Brain microvascular endothelial cell (primary cell): ENCODE measurements around the gene COX14.

Experiments used
- DNase-seq: peaks from one replicate; pipeline ENCODE4 v3.0.0-alpha.2; 2020
- H3K27ac ChIP-seq: fragments of 250-450 bp; sonication (Bioruptor Pico); 2 replicates; pipeline ENCODE4 v1.5.1; 2020; ENCODE audit warnings: mild to moderate bottlenecking, moderate library complexity
- H3K27me3 ChIP-seq: fragments of 250-450 bp; sonication (Bioruptor Pico); replicated peaks from 2 replicates; pipeline ENCODE4 v1.5.1; 2020; ENCODE audit warnings: mild to moderate bottlenecking
- H3K36me3 ChIP-seq: fragments of 250-450 bp; sonication (Bioruptor Pico); replicated peaks from 2 replicates; pipeline ENCODE4 v1.5.1; 2020; ENCODE audit warnings: mild to moderate bottlenecking
- H3K4me3 ChIP-seq: 2 replicates; pipeline ENCODE4 v1.5.1; 2011; ENCODE audit warnings: low read depth, mild to moderate bottlenecking, control low read depth, low read length, moderate library complexity
- in situ Hi-C: cut with HindIII; loops from 2 replicates; pipeline ENCODE4 v1.10.0; 2017; ENCODE audit warnings: low sequenced_read_pairs, low pct_ligation_motif_present
- TF ChIP-seq, protein P1 (sequence below): IDR thresholded peaks from 2 replicates; pipeline ENCODE4 v1.5.1; 2011; ENCODE audit warnings: low read depth, mild to moderate bottlenecking, moderate library complexity, low read length, control low read depth, inconsistent platforms; ENCODE audit errors: missing control alignments

COX14 gene

DNA sequence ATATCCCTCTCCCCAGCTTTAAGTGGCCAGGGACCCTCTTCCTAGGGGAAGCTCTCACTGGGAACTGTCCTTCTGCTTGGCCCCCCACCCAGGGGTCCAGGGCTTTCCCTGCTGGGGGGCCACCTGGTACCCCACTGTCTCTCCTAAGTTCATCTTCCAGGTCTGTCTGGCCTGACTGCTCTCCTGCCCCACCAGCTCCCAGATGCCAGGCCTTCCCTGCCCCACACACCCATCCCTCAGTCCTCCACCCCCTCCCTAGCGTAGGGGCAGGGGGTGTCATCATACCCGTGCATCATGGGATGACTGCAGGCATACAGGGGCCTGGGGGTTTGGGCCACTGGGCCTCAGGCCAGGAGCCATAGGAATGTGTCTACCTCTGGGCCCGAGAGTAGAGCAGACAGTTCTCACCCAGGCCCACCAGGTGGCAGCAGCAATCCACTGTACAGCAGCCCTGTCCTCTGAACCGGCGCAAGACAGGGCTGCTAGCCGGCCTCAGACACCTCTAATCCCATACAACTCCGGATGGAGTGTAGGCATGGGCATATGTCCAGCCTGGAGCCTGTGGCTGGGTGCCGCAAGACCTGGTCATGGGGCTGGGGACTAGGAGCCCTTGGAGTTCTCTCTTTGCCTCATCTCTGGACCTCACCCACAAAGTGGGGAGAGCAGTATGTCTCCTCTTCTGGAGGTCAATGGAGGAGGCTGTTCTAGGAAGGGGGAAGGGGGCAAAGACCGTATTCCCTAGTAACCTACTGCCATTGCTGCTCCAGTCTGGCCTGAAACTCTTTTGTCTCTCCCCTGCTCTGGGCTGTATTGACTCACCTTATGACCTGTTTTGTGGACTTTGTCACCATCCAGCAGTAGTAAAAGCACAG, 36.9 kb upstream of the COX14 start:
- no peaks in the 10 kb centered on the region for H3K27me3 ChIP-seq
- H3K27ac ChIP-seq, result no peak overlapping the region
- H3K36me3 ChIP-seq, result no peaks in the 10 kb centered on the region
- no peak overlapping the region for H3K4me3 ChIP-seq
- DNase-seq, result peak; percentile 73
- TF ChIP-seq, protein P1, sequence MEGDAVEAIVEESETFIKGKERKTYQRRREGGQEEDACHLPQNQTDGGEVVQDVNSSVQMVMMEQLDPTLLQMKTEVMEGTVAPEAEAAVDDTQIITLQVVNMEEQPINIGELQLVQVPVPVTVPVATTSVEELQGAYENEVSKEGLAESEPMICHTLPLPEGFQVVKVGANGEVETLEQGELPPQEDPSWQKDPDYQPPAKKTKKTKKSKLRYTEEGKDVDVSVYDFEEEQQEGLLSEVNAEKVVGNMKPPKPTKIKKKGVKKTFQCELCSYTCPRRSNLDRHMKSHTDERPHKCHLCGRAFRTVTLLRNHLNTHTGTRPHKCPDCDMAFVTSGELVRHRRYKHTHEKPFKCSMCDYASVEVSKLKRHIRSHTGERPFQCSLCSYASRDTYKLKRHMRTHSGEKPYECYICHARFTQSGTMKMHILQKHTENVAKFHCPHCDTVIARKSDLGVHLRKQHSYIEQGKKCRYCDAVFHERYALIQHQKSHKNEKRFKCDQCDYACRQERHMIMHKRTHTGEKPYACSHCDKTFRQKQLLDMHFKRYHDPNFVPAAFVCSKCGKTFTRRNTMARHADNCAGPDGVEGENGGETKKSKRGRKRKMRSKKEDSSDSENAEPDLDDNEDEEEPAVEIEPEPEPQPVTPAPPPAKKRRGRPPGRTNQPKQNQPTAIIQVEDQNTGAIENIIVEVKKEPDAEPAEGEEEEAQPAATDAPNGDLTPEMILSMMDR, result peak; percentile 94
- in situ Hi-C loops, result no loop called here

DNA sequence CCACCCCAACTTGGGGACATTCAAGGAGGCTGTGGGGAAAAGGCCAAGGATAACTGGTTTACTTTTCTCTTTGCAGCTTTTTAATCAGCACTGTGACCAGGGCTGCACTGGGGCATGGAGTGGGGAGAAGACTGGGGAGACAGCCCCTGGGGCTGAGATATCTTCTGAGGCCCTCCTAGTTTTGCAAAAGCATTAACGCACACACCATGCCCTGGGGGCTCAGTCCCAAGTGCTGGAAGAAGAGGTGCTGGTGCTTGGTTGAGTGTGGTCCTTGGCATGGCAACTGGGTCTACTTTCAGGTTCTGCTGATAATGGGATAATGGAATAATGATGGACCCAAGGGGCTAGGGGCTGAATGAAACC, 36.2 kb upstream of the COX14 start:
- TF ChIP-seq, protein P1, result no peak
- H3K4me3 ChIP-seq, result no peak overlapping the region
- H3K36me3 ChIP-seq, result no peaks in the 10 kb centered on the region
- no peaks in the 10 kb centered on the region for H3K27me3 ChIP-seq
- in situ Hi-C loops, result no loop called here
- no peak overlapping the region for H3K27ac ChIP-seq
- no peak for DNase-seq

DNA sequence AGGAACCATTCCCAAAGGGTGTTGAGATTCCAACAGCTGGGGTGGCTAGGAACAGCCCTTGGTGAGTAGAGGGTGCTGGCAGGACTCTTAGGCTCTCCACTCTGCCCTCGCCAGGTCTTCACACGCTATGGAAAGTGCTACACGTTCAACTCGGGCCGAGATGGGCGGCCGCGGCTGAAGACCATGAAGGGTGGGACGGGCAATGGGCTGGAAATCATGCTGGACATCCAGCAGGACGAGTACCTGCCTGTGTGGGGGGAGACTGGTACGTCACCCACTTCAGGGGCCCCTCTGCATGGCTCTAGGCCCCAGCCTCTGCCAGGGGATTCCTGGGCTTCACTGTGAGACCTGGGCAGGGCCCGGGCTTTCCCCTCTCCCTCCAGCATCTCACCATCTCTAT, 34.9 kb upstream of the COX14 start:
- Histone ChIP-seq H3K27ac (no peak overlapping the region), H3K4me3 (no peak overlapping the region), H3K36me3 (no peaks in the 10 kb centered on the region), H3K27me3 (no peaks in the 10 kb centered on the region)
- no peak for DNase-seq
- TF ChIP-seq, protein P1, result no peak
- in situ Hi-C loops, result no loop called here

DNA sequence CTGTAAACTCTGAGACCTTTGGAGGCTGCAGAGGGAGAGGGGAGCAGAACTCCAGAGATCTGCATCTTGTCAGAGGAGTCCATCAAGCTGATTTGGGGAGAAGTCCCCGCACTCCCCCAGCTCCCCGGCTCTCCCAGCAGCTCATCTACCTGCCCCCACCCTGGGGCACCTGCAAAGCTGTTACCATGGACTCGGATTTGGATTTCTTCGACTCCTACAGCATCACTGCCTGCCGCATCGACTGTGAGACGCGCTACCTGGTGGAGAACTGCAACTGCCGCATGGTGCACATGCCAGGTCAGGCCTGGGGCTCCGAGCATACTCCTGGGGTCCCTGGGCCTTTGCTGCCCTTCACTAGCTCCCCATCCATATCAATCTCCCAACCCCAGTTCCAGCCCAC, 33.8 kb upstream of the COX14 start:
- TF ChIP-seq, protein P1, result no peak
- in situ Hi-C loops, result no loop called here

DNA sequence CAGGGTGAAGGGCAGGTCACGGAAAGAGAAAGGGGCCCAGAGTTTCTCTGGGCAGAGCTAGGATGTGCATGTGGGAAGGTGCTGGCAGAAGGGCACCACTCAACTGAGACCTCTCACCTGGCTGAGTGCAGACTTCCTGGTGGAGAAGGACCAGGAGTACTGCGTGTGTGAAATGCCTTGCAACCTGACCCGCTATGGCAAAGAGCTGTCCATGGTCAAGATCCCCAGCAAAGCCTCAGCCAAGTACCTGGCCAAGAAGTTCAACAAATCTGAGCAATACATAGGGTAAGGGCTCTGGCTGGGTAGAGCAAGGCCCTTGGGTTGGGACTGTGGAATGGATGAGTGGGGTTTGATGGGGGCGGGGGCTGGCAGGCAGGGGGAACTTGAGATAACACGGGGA, 32.3 kb upstream of the COX14 start:
- H3K4me3 ChIP-seq, result no peak overlapping the region
- DNase-seq, result no peak
- TF ChIP-seq, protein P1, result no peak
- in situ Hi-C loops, result no loop called here
- H3K27me3 ChIP-seq, result no peaks in the 10 kb centered on the region
- H3K27ac ChIP-seq, result no peak overlapping the region
- H3K36me3 ChIP-seq, result no peaks in the 10 kb centered on the region

More for the DNA sequence above, 33.8 kb upstream of the COX14 start:
- Histone ChIP-seq H3K4me3 (no peak overlapping the region), H3K27ac (no peak overlapping the region), H3K27me3 (no peaks in the 10 kb centered on the region), H3K36me3 (no peaks in the 10 kb centered on the region)
- DNase-seq, result no peak
